ENCODE results near the gene TRAF7.

DNA sequence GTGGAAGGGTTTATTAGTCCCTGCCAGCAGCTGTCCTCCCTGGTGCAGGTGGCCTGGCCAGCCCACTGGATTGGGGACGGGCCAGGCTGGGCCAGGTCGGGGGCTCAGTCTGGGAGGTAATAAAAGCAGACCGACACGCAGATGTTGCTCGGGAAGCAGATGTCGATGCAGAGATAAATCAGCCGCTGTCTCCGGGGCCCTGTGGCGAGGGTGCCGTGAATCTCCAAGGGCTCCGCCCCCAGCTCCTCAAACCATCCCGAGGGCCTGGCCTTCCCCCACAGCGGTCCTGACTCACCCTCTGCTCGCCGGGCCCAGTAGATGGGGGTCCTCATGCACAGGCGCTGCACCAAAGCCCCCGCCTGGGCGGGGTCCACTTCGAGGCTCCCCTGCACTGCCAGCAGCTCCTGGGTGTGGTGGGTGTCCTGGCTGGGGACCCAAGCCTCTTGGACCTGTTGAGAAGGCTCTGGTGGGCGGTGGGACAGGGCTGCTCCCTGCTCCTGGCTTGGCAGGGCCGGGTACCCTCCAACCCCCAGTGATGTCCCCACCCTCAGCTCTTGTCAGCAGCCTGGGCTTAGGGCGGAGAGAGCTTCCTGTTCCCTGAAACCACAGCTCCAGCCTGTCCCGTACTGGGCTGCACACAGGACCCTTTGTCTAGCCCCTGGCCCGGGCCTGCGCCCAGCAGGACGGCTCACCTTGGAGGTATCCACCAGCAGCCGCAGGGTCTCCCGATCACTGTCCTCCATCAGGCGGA, 53.9 kb downstream of the TRAF7 start:
- TF ChIP-seq ATF3 (IDR thresholded peaks at IDR 0.05) (no peak), RAD21 (IDR thresholded peaks at IDR 0.05; ENCODE audit: low read depth) (no peak), SP1 (IDR thresholded peaks at IDR 0.05; ENCODE audit: low read depth) (no peak)
